WI38 (cell line): Measurements from ENCODE around the gene SLC37A3.
A peak's percentile ranks its signal among the peaks of the same experiment; 100 is the strongest.
"Not testable (repeated sequence)": the region's sequence is repeated elsewhere in the genome, so short reads cannot be mapped to it uniquely, and the experiment has no call there.

Experiments
- H3K4me3 ChIP-seq: 2 replicates; pipeline ENCODE4 v1.5.1; 2011; ENCODE audit warnings: low read depth, mild to moderate bottlenecking, control low read depth, low read length
- CTCF ChIP-seq: IDR thresholded peaks from 2 replicates; pipeline ENCODE4 v1.5.1; 2012; ENCODE audit warnings: low read depth, mild to moderate bottlenecking, control low read depth, low read length

SLC37A3 gene

GRCh38 chr7:140317999-140318398, 80.3 kb downstream of the SLC37A3 start:
- TF ChIP-seq CTCF, result no peak
- H3K4me3 ChIP-seq, result no peak overlapping the region

GRCh38 chr7:140317597-140317996, 80.7 kb downstream of the SLC37A3 start:
- no peak for TF ChIP-seq CTCF
- H3K4me3 ChIP-seq, result no peak overlapping the region

DNA sequence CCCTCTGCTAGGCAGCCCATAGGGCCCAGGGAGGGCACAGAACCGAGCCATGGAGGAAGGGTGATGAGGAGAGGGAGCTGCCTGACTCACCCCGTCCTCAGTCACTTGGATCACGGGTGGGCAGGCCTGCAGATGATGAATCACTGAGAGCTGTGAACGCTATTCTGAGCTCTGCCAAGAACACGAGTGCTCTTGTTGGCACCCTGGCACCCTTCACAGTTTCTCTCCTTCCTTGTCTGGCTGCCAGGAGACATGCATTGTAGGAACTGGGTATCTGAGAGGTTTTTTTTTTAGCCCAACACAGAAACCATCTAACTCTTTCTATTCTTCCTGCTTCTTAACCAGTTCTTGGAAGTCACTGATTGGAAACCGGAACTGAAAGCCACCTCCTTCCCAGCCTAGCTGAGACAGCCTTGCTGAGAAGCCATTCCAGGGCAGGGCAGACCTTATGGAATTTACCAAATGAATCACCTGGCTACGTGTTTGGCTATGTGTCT, 82.1 kb downstream of the SLC37A3 start:
- H3K4me3 ChIP-seq, result peak overlapping the region; percentile 30
- no peak for TF ChIP-seq CTCF

GRCh38 chr7:140315498-140316164, 82.7 kb downstream of the SLC37A3 start:
- H3K4me3 ChIP-seq, result peak overlapping the region; percentile 39
- no peak for TF ChIP-seq CTCF

DNA sequence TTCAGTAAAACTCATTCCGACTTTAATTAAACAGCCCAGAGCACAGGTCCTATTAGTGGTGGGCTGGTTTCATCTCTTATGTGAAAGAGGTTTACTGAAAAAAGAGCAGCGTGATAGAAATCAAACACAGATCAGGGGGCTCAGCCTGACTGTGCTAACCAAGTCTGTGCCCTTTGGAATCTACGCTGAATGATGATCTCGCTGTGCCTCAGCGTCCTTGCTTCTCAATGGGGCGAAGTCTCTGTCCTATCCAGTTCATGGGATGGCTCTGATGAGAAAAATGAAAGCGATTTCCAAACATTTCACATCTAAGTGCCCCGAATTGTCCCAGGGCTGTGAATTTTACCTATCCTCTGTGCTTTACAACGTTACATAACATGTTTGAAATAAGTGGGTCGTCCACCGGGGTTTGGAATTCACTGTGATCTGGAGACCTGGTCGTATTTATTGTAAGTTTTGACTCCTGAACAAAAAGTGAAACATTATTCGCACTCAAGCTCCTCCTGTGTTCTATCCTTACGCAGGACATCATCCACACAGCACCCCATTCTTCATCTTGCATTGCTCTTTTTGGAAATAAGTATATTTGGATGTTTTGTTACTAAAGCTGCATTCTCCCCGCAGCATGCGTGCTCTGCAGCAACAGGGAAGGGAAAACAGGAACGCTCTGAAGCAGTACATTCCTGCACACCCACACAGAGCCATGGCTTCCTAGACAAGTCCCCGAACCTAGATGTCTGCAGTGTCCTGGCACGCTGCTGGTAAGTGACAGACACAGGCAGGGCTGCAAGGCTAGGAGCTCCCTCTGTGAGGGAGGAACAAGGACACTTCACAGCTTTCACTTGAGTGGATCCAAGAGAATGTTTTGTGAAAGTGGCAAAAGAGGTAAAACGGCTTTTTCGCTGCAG, 83.5 kb downstream of the SLC37A3 start:
- TF ChIP-seq CTCF, result no peak
- peak overlapping the region; percentile 39 for H3K4me3 ChIP-seq

DNA sequence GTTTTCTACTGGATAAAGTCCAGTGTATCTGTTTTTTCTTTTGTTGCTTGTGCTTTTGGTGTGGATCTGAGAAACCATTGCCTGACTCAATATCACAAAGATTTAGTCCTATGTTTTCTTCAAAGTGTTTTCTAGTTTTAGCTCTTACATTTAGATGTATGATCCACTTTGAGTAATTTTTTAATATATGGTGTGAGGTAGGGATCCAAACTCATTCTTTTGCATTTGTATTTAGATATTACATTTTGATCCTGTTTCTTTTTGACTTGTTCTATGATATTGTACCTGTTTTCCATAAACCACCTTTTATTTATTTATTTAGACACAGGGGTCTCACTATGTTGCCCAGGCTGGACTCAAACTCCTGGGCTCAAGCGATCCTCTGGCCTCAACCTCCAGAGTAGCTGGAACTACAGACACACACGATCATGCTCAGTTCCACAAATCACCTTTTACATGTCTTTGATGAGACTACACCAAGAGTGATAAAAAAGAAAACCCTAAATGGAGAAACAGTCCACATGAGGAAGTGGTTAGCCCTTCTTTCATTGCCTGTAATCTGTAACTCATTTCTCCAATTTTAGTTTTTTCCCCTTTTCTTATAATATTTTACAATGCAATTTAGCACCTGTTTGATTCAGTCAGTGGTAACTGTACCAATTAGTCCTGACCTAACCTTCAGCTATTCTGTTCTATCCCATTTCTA, 86.0 kb downstream of the SLC37A3 start:
- no peak for TF ChIP-seq CTCF

DNA sequence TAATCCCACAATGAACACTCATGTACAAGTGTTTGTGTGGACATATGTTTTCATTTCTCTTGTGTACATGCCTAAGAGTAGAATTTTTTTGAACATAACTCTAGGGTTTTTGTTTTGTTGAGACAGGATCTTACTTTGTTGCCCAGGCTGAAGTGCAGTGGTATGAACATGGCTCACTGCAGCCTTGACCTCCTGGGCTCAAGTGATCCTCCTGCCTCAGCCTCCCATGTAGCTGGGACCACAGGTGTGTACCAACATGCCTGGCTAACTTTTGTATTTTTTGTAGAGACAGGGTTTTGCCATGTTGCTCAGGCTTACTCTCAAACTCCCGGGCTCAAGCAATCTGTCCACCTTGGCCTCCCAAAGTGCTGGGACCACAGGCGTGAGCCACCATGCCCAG, 87.2 kb downstream of the SLC37A3 start:
- not testable (repeated sequence) for H3K4me3 ChIP-seq

More for the DNA sequence above, 86.0 kb downstream of the SLC37A3 start:
- no peak overlapping the region for H3K4me3 ChIP-seq
